Gastroesophageal sphincter (tissue), 4 donors: ENCODE measurements around the gene IPO9. TPM values are rescaled to one million over a fixed set of nuclear protein-coding genes. Genes with fewer than 3 reads are reported as not detected.

ENCODE experiments used
- ATAC-seq: fragments of 150-250 bp; one replicate; pipeline ENCODE4 v1.9.1; 2016; ENCODE audit warnings: mild to moderate bottlenecking, moderate library complexity
- H3K27ac ChIP-seq, 4 donors: fragments of 200-600 bp; sonication (generic) in 3 of 4; 1 replicate in 3 of 4; 2 replicates in 1 of 4; pipeline ENCODE4 v1.5.1; 2016 to 2019
- H3K27me3 ChIP-seq: fragments of 200-600 bp; sonication (generic); one replicate; pipeline ENCODE4 v1.5.1; 2019
- H3K36me3 ChIP-seq, 2 donors: fragments of 200-600 bp; sonication (generic); one replicate each; pipeline ENCODE4 v1.5.1; 2019; ENCODE audit warnings: control low read depth in 1 of 2
- H3K4me1 ChIP-seq, 3 donors: fragments of 200-600 bp; sonication (generic); 1 replicate in 2 of 3; 2 replicates in 1 of 3; pipeline ENCODE4 v1.5.1; 2016 to 2019; ENCODE audit warnings: control low read depth in 2 of 3
- H3K4me3 ChIP-seq, 2 donors: fragments of 200-600 bp; sonication (generic); one replicate each; pipeline ENCODE4 v1.5.1; 2019; ENCODE audit warnings: mild to moderate bottlenecking in 1 of 2, moderate library complexity in 1 of 2
- H3K9me3 ChIP-seq, 3 donors: fragments of 200-600 bp; sonication (generic); one replicate each; pipeline ENCODE4 v1.5.1; 2017 to 2019; ENCODE audit warnings: control low read depth in 2 of 3
- EP300 ChIP-seq: sonication (generic); formaldehyde crosslinking; IDR thresholded peaks from one replicate; pipeline ENCODE4 v1.6.1; 2017; ENCODE audit warnings: antibody characterized with exemption, mild to moderate bottlenecking
- POLR2A ChIP-seq, 2 donors: fragments of 450-650 bp; IDR thresholded peaks; one replicate each; pipeline ENCODE4 v1.6.1; 2017; ENCODE audit warnings: antibody characterized with exemption in 2 of 2, mild to moderate bottlenecking in 2 of 2, moderate library complexity in 1 of 2
- POLR2AphosphoS5 ChIP-seq: sonication (generic); formaldehyde crosslinking; IDR thresholded peaks from one replicate; pipeline ENCODE4 v1.6.1; 2017; ENCODE audit warnings: antibody characterized with exemption
- WGBS, 2 donors: methylation state at CpG; one replicate each; pipeline ENCODE4 v1.1.5; 2018; ENCODE audit warnings: low coverage in 1 of 2; 5-methylcytosine and 5-hydroxymethylcytosine counted together
- total RNA-seq, 4 donors: library from RNA; depleted of rRNA; stranded (reverse); fragments of >200 nt; gene quantifications; one replicate each; pipeline ENCODE4 v1.1.0, GENCODE V29; 2016
- TF ChIP-seq, protein P1 (sequence below), 4 experiments: fragments of 200-600 bp in 2 of 4; fragments of 450-650 bp in 2 of 4; sonication (generic) in 1 of 4; IDR thresholded peaks; one replicate each; pipeline ENCODE4 v1.5.1; 2017 to 2019; ENCODE audit warnings: antibody characterized with exemption in 4 of 4, mild to moderate bottlenecking in 2 of 4, moderate library complexity in 2 of 4

Gene IPO9
- total RNA-seq, 4 donors from 2014 or later = 21.6 to 30.7 (median 26.5) TPM

DNA sequence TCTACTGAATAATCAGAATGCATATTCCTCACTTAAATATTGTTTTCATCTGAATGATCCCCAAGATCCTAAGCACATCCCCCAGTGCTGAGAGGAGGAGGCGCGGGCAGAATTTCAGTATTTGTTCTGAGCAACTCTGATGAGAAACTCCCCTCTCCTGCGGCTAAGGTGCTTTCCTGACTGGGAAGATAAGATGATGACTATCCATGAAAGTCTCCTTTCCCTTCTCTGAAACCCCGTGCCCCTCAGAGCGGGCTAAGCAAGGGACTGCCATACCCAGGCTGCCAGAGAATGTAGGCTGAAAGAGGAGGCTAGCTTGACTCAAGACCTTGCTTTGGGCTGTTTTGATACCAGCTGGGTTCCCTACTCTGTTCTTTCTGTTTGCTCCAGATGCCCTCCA lies 39.7 kb upstream of the IPO9 start:
- TF ChIP-seq, protein P1, sequence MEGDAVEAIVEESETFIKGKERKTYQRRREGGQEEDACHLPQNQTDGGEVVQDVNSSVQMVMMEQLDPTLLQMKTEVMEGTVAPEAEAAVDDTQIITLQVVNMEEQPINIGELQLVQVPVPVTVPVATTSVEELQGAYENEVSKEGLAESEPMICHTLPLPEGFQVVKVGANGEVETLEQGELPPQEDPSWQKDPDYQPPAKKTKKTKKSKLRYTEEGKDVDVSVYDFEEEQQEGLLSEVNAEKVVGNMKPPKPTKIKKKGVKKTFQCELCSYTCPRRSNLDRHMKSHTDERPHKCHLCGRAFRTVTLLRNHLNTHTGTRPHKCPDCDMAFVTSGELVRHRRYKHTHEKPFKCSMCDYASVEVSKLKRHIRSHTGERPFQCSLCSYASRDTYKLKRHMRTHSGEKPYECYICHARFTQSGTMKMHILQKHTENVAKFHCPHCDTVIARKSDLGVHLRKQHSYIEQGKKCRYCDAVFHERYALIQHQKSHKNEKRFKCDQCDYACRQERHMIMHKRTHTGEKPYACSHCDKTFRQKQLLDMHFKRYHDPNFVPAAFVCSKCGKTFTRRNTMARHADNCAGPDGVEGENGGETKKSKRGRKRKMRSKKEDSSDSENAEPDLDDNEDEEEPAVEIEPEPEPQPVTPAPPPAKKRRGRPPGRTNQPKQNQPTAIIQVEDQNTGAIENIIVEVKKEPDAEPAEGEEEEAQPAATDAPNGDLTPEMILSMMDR (IDR thresholded peaks at IDR 0.05) = no peak
- TF ChIP-seq POLR2A (IDR thresholded peaks at IDR 0.05) (no peak), POLR2AphosphoS5 (no peak), EP300 (no peak)
- H3K27me3 ChIP-seq = no peaks in the 10 kb centered on the region

DNA sequence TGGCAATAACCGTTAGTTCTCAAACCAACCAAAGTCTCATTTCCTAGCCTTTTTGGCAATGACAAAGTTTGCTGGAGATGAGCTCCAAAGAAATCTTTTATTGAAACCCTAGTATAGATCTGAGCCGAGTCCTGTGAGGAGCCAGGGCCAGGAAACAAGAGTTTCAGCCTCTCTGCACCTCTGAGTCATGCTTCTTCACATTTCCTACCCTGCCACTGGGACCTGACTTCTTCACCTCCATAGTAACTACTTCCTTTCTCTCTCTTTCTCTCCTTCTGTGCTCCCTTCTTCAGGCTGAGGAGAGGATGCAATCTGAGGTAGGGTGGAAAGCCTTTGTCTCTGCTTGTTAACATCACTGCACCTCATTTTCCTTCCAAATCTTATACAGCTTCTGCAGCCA lies 38.7 kb upstream of the IPO9 start:
- TF ChIP-seq EP300 = no peak
- TF ChIP-seq, protein P1 (IDR thresholded peaks at IDR 0.05) = no peak
- TF ChIP-seq POLR2AphosphoS5 = no peak
- no peak for TF ChIP-seq POLR2A (IDR thresholded peaks at IDR 0.05)
- ATAC-seq = peak; percentile 38
- Histone ChIP-seq H3K9me3 (no peaks in the 10 kb centered on the region), H3K4me1 (peaks cover 6 to 68% (median 39%) of the 10 kb centered on the region in 3 donors), H3K4me3 (no peak overlapping the region), H3K27ac (peak overlapping the region in 3 of 4 donors; percentile 71 to 78 (median 73)), H3K27me3 (no peaks in the 10 kb centered on the region), H3K36me3 (peaks cover 0 to 49% of the 10 kb centered on the region in 2 donors)
- 16 to 69% methylated on average over 2 of the region's 2 CpGs for WGBS, 2 donors

More for the DNA sequence above, 39.7 kb upstream of the IPO9 start:
- Histone ChIP-seq H3K9me3 (no peaks in the 10 kb centered on the region), H3K4me1 (peaks cover 6 to 68% (median 39%) of the 10 kb centered on the region in 3 donors), H3K4me3 (no peak overlapping the region), H3K27ac (peak overlapping the region in 3 of 4 donors; percentile 71 to 78 (median 73)), H3K36me3 (peaks cover 0 to 49% of the 10 kb centered on the region in 2 donors)
- WGBS, 2 donors = 94% methylated on average over 5 of the region's 5 CpGs; no CpG with 5 or more reads in 1 of the 2 donors
- ATAC-seq = no peak

DNA sequence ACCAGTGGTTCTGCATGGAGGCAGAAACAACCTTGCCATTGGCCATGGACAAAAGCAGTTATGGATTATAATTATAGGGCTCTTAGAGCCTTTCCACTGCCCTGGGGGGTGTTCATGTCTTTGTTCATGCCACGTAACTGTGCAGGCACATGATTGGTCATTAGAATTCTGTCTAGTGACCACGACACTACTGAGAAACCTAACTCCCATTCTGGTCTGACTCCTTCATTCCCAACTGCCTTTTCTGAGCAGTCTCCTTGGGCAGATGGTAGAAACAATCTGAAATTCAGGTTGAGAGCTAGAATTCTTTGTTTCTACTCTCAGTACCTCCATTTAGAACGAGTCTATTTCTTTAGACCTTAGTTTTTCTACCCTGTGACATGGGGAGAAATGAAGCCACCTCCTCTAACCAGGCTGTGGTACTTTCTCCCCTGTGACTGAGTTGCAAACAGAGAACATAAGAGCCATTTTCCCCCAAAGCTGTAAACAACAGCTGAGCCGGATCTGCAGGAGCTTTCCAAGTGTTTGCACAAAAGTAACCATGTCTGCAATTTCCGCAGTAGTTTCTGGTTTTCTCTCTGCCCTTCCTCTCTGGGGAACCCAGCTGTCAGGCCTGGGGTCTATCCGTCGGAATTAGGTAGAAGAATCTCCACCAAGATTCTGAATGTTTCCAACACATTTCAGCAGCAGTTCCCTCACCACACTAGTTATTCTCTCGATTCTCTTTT lies 37.7 kb upstream of the IPO9 start:
- no peak for TF ChIP-seq EP300
- TF ChIP-seq POLR2A (IDR thresholded peaks at IDR 0.05) = no peak
- TF ChIP-seq POLR2AphosphoS5 = no peak
- TF ChIP-seq, protein P1 (IDR thresholded peaks at IDR 0.05) = no peak
- WGBS, 2 donors = 39 to 63% methylated on average over 7 to 8 of the region's 8 CpGs
- Histone ChIP-seq H3K36me3 (peaks cover 0 to 54% of the 10 kb centered on the region in 2 donors), H3K9me3 (no peaks in the 10 kb centered on the region), H3K4me3 (no peak overlapping the region), H3K27me3 (no peaks in the 10 kb centered on the region), H3K4me1 (peaks cover 6 to 67% (median 38%) of the 10 kb centered on the region in 3 donors), H3K27ac (peak overlapping the region; percentile 18 to 78 (median 72))
- no peak for ATAC-seq

DNA sequence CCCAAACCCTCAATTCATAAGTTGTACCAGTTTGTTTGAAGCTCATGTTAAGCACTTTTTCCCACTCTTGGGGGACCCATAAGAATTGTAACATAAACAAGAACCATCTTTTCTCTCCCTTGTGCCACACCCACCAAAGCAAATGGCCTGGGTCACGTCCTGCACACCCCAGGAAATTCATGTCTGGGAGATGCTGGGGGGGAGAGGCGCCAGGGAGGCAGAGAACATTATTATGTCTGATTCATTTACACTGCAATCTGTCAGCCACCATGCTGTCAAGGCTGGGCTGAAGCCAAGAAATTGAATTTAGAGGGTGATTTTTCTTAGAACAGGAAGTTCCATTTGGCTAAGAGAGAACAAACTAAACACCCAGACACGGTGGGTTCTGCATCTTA lies 37.2 kb upstream of the IPO9 start:
- H3K4me3 ChIP-seq = no peak overlapping the region
- no peaks in the 10 kb centered on the region for H3K9me3 ChIP-seq
- WGBS, 2 donors = 0 to 15% methylated on average over 2 of the region's 3 CpGs
- peak; percentile 23 for TF ChIP-seq POLR2AphosphoS5
- TF ChIP-seq, protein P1 (IDR thresholded peaks at IDR 0.05) = no peak
- H3K27me3 ChIP-seq = no peaks in the 10 kb centered on the region
- H3K4me1 ChIP-seq = peaks cover 6 to 61% (median 34%) of the 10 kb centered on the region in 3 donors
- ATAC-seq = peak; percentile 43
- H3K36me3 ChIP-seq = peaks cover 0 to 51% of the 10 kb centered on the region in 2 donors
- peak overlapping the region in 3 of 4 donors; percentile 71 to 78 (median 73) for H3K27ac ChIP-seq
